ENCODE results near the gene CPLX4.

The CPLX4 gene

GRCh38 chr18:59303656-59304195 is 14.7 kb downstream of the CPLX4 start:
- Histone ChIP-seq H3K9ac (ENCODE audit: low read length) (no peak overlapping the region), H3K27me3 (ENCODE audit: control insufficient read depth, insufficient read depth, low read length) (peaks cover 8% of the 10 kb centered on the region), H3K9me3 (ENCODE audit: control insufficient read depth, low read length) (no peaks in the 10 kb centered on the region), H3K36me3 (ENCODE audit: control insufficient read depth, insufficient read depth, low read length) (no peaks in the 10 kb centered on the region), H3K4me3 (ENCODE audit: low read length) (no peak overlapping the region), H3K4me1 (ENCODE audit: control insufficient read depth, insufficient read depth, low read length) (peaks cover 7% of the 10 kb centered on the region)

DNA sequence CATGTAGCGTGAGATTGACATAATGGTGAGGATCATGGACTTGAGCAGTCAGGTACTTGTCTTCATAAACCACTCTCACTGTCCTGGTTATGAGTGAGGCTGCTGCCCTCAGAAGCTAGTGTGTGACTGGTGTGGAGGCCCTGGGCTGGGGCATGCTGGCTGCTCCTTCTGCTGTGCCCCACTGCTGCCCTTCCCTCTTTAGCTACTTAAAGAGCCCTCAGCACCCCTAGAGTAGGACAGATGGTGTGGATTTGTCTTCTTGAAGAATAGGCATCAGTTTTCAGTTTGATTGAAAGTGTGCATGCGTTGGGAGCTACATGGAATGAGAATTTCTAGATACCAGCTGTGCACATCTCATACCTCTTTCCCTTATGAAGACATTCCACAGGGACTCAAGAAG is 15.4 kb downstream of the CPLX4 start:
- Histone ChIP-seq H3K4me1 (ENCODE audit: control insufficient read depth, insufficient read depth, low read length) (no peaks in the 10 kb centered on the region), H3K9ac (ENCODE audit: low read length) (no peak overlapping the region), H3K27me3 (ENCODE audit: control insufficient read depth, insufficient read depth, low read length) (peaks cover 8% of the 10 kb centered on the region), H3K9me3 (ENCODE audit: control insufficient read depth, low read length) (no peaks in the 10 kb centered on the region), H3K36me3 (ENCODE audit: control insufficient read depth, insufficient read depth, low read length) (no peaks in the 10 kb centered on the region), H3K4me3 (ENCODE audit: low read length) (no peak overlapping the region)

- H3K9me3 ChIP-seq (ENCODE audit: control insufficient read depth, low read length): no peaks in the 10 kb centered on the region
- H3K27me3 ChIP-seq (ENCODE audit: control insufficient read depth, insufficient read depth, low read length): peaks cover 3% of the 10 kb centered on the region
- no peak overlapping the region for H3K4me3 ChIP-seq (ENCODE audit: low read length)
- no peaks in the 10 kb centered on the region for H3K36me3 ChIP-seq (ENCODE audit: control insufficient read depth, insufficient read depth, low read length)
- no peak overlapping the region for H3K9ac ChIP-seq (ENCODE audit: low read length)
- no peaks in the 10 kb centered on the region for H3K4me1 ChIP-seq (ENCODE audit: control insufficient read depth, insufficient read depth, low read length)
Measured at GRCh38 chr18:59301929-59302328, 16.5 kb downstream of the CPLX4 start.

DNA sequence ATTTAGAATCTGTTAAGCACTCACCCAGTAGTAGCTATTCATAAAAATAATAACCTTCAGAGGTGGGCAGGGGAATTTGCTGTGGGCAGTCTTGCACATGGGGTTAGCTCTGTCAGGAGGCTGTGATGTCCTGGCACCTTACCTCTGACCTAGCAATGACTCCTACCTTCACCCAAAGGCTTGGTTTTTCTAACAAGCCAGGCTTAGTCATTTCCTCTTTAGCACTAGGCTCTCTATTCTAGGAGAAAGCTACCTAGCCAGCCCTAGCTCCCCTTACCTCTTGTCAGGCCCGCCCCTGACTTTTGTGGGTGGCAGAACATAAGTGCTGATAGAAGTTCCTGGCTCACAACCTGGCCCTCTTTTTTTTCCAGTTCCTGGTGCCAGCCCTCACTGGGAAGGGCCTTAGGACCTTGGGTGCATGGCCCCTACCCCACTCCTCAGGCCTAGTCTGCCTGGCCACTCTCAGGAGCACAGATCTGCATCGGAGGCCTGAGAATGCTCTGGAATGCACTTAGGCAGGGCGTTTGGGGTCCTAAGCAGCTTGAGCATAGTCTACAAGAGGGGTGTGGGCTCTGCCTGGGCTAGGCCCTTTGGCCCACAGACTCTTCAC is 17.7 kb downstream of the CPLX4 start:
- H3K9me3 ChIP-seq (ENCODE audit: control insufficient read depth, low read length): no peaks in the 10 kb centered on the region
- H3K27me3 ChIP-seq (ENCODE audit: control insufficient read depth, insufficient read depth, low read length): peaks cover 3% of the 10 kb centered on the region
- no peak overlapping the region for H3K4me3 ChIP-seq (ENCODE audit: low read length)
- no peak overlapping the region for H3K9ac ChIP-seq (ENCODE audit: low read length)
- no peaks in the 10 kb centered on the region for H3K36me3 ChIP-seq (ENCODE audit: control insufficient read depth, insufficient read depth, low read length)
- H3K4me1 ChIP-seq (ENCODE audit: control insufficient read depth, insufficient read depth, low read length): no peaks in the 10 kb centered on the region

DNA sequence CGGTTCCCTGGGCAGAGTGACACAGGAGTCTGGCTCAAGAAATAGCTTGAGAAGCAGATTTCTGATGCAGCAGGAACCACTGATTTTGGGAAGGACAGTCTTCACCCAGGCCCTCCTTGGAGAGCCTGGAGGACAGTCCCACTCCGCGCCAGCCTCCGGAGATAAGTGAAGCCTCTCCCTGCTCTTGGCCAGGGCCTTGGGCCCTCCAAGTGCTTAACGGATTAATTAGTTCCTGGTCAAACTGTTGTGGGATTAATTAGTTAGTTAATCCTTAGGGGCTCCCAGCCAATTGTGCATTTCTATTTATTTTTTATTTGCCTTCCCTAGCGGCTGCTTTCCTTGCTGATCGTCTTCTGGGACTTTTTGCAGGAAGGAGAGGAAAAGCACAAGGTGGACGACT is 19.6 kb downstream of the CPLX4 start:
- no peaks in the 10 kb centered on the region for H3K36me3 ChIP-seq (ENCODE audit: control insufficient read depth, insufficient read depth, low read length)
- no peaks in the 10 kb centered on the region for H3K4me1 ChIP-seq (ENCODE audit: control insufficient read depth, insufficient read depth, low read length)
- no peak overlapping the region for H3K9ac ChIP-seq (ENCODE audit: low read length)
- H3K9me3 ChIP-seq (ENCODE audit: control insufficient read depth, low read length): no peaks in the 10 kb centered on the region
- H3K4me3 ChIP-seq (ENCODE audit: low read length): no peak overlapping the region
- peaks cover 7% of the 10 kb centered on the region for H3K27me3 ChIP-seq (ENCODE audit: control insufficient read depth, insufficient read depth, low read length)

DNA sequence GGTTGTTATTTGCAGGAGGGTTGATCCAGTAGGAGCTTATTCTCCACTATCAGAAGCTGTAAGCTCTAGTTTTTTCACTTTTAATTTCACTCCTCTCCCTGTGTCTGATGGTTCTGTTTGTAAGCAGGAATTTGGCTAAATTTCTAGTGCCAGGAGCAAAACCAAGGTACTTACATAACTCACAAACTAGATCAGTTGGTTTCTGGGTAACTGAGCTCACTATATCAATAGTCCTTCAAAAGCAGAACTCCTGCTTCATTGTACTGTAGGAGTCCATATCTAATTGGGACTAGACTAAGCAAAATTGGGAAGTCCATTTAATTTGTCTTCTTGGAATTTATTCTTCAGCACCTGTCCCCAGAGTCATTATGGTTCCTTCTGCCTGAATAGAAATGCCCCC is 25.1 kb downstream of the CPLX4 start:
- Histone ChIP-seq H3K9me3 (ENCODE audit: control insufficient read depth, low read length) (no peaks in the 10 kb centered on the region), H3K4me3 (ENCODE audit: low read length) (no peak overlapping the region), H3K36me3 (ENCODE audit: control insufficient read depth, insufficient read depth, low read length) (no peaks in the 10 kb centered on the region), H3K27me3 (ENCODE audit: control insufficient read depth, insufficient read depth, low read length) (peaks cover 4% of the 10 kb centered on the region), H3K9ac (ENCODE audit: low read length) (no peak overlapping the region), H3K4me1 (ENCODE audit: control insufficient read depth, insufficient read depth, low read length) (no peaks in the 10 kb centered on the region)

GRCh38 chr18:59286341-59286740 is 32.1 kb downstream of the CPLX4 start:
- H3K9ac ChIP-seq (ENCODE audit: low read length): no peak overlapping the region
- no peaks in the 10 kb centered on the region for H3K9me3 ChIP-seq (ENCODE audit: control insufficient read depth, low read length)
- H3K4me3 ChIP-seq (ENCODE audit: low read length): no peak overlapping the region
- peaks cover 20% of the 10 kb centered on the region for H3K27me3 ChIP-seq (ENCODE audit: control insufficient read depth, insufficient read depth, low read length)
- H3K4me1 ChIP-seq (ENCODE audit: control insufficient read depth, insufficient read depth, low read length): no peaks in the 10 kb centered on the region
- no peaks in the 10 kb centered on the region for H3K36me3 ChIP-seq (ENCODE audit: control insufficient read depth, insufficient read depth, low read length)

- H3K4me1 ChIP-seq (ENCODE audit: control insufficient read depth, insufficient read depth, low read length): no peaks in the 10 kb centered on the region
- no peak overlapping the region for H3K9ac ChIP-seq (ENCODE audit: low read length)
- peaks cover 46% of the 10 kb centered on the region for H3K27me3 ChIP-seq (ENCODE audit: control insufficient read depth, insufficient read depth, low read length)
- no peak overlapping the region for H3K4me3 ChIP-seq (ENCODE audit: low read length)
- H3K36me3 ChIP-seq (ENCODE audit: control insufficient read depth, insufficient read depth, low read length): no peaks in the 10 kb centered on the region
- H3K9me3 ChIP-seq (ENCODE audit: control insufficient read depth, low read length): no peaks in the 10 kb centered on the region
Measured at GRCh38 chr18:59282341-59282740, 36.1 kb downstream of the CPLX4 start.

DNA sequence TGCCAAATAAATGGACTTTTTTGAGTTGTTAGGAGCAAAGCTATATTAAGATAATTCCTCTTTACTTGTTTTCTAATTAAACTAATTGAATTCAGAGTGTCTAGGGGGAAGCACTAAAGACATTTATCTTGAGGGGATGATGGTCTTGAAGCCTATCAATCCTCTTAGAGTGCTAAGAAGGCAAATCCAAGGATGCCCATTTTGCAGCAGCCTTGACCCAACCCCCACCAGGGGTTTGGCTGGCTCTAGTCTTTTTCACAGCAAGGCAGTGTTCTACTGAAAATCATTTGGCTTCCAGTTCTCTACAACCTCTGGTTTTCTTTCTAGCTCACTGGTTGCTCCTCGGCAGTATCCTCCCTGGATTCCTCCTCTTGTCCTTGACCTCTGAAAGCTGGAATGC is 38.7 kb downstream of the CPLX4 start:
- Histone ChIP-seq H3K36me3 (ENCODE audit: control insufficient read depth, insufficient read depth, low read length) (no peaks in the 10 kb centered on the region), H3K9ac (ENCODE audit: low read length) (no peak overlapping the region), H3K9me3 (ENCODE audit: control insufficient read depth, low read length) (no peaks in the 10 kb centered on the region), H3K4me3 (ENCODE audit: low read length) (no peak overlapping the region), H3K4me1 (ENCODE audit: control insufficient read depth, insufficient read depth, low read length) (no peaks in the 10 kb centered on the region), H3K27me3 (ENCODE audit: control insufficient read depth, insufficient read depth, low read length) (peaks cover 62% of the 10 kb centered on the region)

- Histone ChIP-seq H3K9me3 (ENCODE audit: control insufficient read depth, low read length) (no peaks in the 10 kb centered on the region), H3K4me3 (ENCODE audit: low read length) (no peak overlapping the region), H3K9ac (ENCODE audit: low read length) (no peak overlapping the region), H3K27me3 (ENCODE audit: control insufficient read depth, insufficient read depth, low read length) (peaks cover 66% of the 10 kb centered on the region), H3K4me1 (ENCODE audit: control insufficient read depth, insufficient read depth, low read length) (no peaks in the 10 kb centered on the region), H3K36me3 (ENCODE audit: control insufficient read depth, insufficient read depth, low read length) (no peaks in the 10 kb centered on the region)
Measured at GRCh38 chr18:59279193-59279592, 39.3 kb downstream of the CPLX4 start.

DNA sequence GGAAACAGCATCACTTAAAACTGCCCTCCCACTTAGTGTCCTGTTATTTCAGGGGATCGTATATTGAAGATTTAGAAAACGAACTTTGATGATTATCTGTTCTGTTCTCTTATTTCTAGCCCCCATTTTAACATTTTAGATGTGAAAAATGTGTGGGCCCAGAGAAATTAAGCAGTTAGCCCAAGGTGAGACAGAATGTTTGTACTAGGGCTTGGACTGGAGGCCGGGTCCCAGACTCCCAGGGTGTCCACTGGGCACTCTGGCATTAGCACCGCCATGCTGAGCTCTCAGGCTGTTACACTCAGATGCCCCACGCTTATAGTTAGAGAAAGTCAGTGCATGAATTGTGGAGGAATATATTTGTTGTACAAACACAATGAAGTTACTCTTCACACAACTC is 39.7 kb downstream of the CPLX4 start:
- peaks cover 4% of the 10 kb centered on the region for H3K4me1 ChIP-seq (ENCODE audit: control insufficient read depth, insufficient read depth, low read length)
- H3K36me3 ChIP-seq (ENCODE audit: control insufficient read depth, insufficient read depth, low read length): no peaks in the 10 kb centered on the region
- H3K9me3 ChIP-seq (ENCODE audit: control insufficient read depth, low read length): no peaks in the 10 kb centered on the region
- peaks cover 70% of the 10 kb centered on the region for H3K27me3 ChIP-seq (ENCODE audit: control insufficient read depth, insufficient read depth, low read length)
- no peak overlapping the region for H3K9ac ChIP-seq (ENCODE audit: low read length)
- no peak overlapping the region for H3K4me3 ChIP-seq (ENCODE audit: low read length)

DNA sequence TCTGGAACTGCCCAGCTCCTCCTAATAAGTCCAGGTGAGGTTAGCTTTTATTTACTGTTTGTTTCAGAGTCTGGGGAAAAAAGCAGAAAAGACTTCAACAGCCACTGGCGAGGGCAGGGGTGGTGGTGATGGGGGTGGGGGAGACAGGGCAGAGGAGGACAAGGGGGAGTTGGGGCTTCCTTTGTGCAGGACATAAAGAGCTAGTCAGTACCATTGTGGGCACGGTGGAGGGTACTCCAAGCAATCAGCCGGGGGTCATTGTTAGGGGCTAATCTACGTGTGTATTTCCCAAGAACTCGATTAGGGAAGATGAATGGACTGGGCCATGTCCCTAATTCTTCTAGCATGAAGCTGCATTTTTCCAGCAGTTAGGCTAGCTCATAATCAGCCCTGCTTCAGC is 42.4 kb downstream of the CPLX4 start:
- Histone ChIP-seq H3K27me3 (ENCODE audit: control insufficient read depth, insufficient read depth, low read length) (peaks cover 85% of the 10 kb centered on the region), H3K9me3 (ENCODE audit: control insufficient read depth, low read length) (no peaks in the 10 kb centered on the region), H3K4me1 (ENCODE audit: control insufficient read depth, insufficient read depth, low read length) (peaks cover 22% of the 10 kb centered on the region), H3K4me3 (ENCODE audit: low read length) (no peak overlapping the region), H3K36me3 (ENCODE audit: control insufficient read depth, insufficient read depth, low read length) (no peaks in the 10 kb centered on the region), H3K9ac (ENCODE audit: low read length) (no peak overlapping the region)

All from mucosa of stomach (tissue), 1 donor.